Left kidney (tissue), 8 donors: ENCODE data around the gene CLCNKA. TPM values are rescaled to one million over a fixed set of nuclear protein-coding genes. Genes with fewer than 3 reads are reported as not detected.
"Not testable (repeated sequence)": the region's sequence is repeated elsewhere in the genome, so short reads cannot be mapped to it uniquely, and the experiment has no call there.

Experiments used
- DNase-seq: peaks from one replicate; pipeline ENCODE4 v3.0.0-alpha.2; 2013
- long read RNA-seq, 8 donors: transcript quantifications; one replicate each; lab custom pipeline, GENCODE V29; 2026
- polyA plus RNA-seq: library from polyadenylated mRNA; unstranded; fragments of 120-200 nt; gene quantifications from one replicate; pipeline ENCODE4 v1.2.1, GENCODE V29; 2013; ENCODE audit not compliant: insufficient read length

CLCNKA gene
- polyA plus RNA-seq: 9.8 TPM
- long read RNA-seq, donor 1, partial matches to known transcripts: 5 of 6 reads
- long read RNA-seq, donor 1, other reads (novel, unspliced or antisense): 0 of 6 reads
- long read RNA-seq, donor 2, partial matches to known transcripts: 0 of 1 reads
- long read RNA-seq, donor 2, other reads (novel, unspliced or antisense): 0 of 1 reads
- long read RNA-seq, donor 3, partial matches to known transcripts: 0 of 1 reads
- long read RNA-seq, donor 3, other reads (novel, unspliced or antisense): 0 of 1 reads
- long read RNA-seq, donor 4, partial matches to known transcripts: 0 of 1 reads
- long read RNA-seq, donor 4, other reads (novel, unspliced or antisense): 0 of 1 reads
- long read RNA-seq, donor 5, partial matches to known transcripts: 0 of 2 reads
- long read RNA-seq, donor 5, other reads (novel, unspliced or antisense): 0 of 2 reads
- long read RNA-seq, donor 6: 0 reads
- long read RNA-seq, donor 7, partial matches to known transcripts: 0 of 1 reads
- long read RNA-seq, donor 7, other reads (novel, unspliced or antisense): 0 of 1 reads
- long read RNA-seq, donor 8: 0 reads

GRCh38 chr1:16021681-16022080 lies at the start of gene CLCNKA:
Gene CLCNKA, plus strand, starts transcription at chr1:16022036. Its CDS starts 584 bp downstream, at chr1:16022620.
- DNase-seq: peak; percentile 47

GRCh38 chr1:15972409-15972808 lies 49.4 kb upstream of the CLCNKA start:
- no peak for DNase-seq

- no peak for DNase-seq
Measured at GRCh38 chr1:15973772-15974171, 48.1 kb upstream of the CLCNKA start.

DNA sequence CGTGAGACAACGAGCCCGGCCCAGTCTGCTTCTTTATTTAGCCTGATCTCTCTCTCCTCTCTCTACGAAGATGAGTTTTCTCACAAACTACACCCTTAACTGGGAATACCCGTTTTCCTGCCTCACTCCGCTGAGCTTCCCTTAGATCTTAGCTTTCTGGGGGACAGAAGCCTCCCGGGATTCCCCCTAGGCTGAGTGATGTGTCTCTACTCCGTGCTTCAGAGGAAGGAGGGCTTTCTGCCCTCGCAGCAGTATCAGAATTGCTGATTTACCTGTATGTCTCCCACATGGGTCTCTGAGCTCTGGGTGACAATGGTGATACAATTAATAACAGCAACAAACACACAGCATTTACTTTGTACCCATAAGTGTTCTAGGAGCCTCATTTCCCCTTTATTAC lies 47.0 kb upstream of the CLCNKA start:
- DNase-seq: no peak

- DNase-seq: peak; percentile 41
Measured at GRCh38 chr1:15975358-15975804, 46.5 kb upstream of the CLCNKA start.

DNA sequence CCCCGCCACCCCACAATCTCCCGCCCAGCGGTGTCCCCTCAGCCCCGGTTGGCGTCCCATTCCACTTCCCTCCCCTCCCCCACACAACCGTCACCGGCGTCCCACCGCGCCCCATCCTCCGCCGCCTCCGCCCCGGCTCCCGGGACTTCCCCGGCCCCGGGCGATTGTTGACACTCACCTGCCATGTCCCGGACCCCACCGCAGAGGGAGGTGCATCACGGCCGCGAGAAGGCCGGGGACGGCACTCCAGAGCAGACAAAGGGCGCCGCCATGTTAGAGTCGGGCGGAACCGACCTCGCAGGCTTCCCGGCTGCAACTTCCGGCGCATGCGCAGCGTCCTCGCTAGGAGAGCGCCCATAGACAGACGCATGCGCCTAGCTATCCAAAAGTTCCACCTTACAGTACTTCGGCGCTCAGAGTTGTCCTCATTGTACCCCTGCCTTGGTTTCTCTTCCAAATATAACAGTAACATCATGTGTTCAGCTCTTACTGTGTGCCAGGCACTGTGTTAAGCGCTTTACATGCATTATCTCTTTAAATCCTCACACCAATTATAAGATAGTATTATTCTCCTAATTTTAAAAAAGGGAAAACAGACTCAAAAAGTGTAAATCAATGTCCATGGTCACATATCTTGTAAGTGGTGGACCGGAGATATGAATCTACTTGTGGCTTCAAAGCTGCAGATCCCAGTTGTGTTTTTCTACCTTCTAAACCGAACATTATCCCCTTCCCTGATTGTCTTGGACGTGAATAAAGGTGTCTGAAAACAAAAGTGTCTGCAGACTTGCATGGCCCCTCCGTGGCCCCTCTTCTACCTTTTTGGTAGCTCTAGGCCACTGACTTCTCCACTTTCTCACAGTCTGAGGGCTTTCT lies 45.8 kb upstream of the CLCNKA start, which contains the start of gene ZBTB17:
Gene ZBTB17, minus strand, starts transcription at position 297 of the 876 bp plus-strand sequence. CDS start 27,606 bp downstream, outside the sequence.
- peak; percentile 92 for DNase-seq

- not testable (repeated sequence) for DNase-seq
Measured at GRCh38 chr1:15977947-15978346, 43.9 kb upstream of the CLCNKA start.

GRCh38 chr1:15981679-15982078 lies 40.2 kb upstream of the CLCNKA start:
- no peak for DNase-seq

GRCh38 chr1:15983275-15983674 lies 38.6 kb upstream of the CLCNKA start:
- DNase-seq: no peak

- no peak for DNase-seq
Measured at GRCh38 chr1:15985611-15986297, 36.1 kb upstream of the CLCNKA start.

DNA sequence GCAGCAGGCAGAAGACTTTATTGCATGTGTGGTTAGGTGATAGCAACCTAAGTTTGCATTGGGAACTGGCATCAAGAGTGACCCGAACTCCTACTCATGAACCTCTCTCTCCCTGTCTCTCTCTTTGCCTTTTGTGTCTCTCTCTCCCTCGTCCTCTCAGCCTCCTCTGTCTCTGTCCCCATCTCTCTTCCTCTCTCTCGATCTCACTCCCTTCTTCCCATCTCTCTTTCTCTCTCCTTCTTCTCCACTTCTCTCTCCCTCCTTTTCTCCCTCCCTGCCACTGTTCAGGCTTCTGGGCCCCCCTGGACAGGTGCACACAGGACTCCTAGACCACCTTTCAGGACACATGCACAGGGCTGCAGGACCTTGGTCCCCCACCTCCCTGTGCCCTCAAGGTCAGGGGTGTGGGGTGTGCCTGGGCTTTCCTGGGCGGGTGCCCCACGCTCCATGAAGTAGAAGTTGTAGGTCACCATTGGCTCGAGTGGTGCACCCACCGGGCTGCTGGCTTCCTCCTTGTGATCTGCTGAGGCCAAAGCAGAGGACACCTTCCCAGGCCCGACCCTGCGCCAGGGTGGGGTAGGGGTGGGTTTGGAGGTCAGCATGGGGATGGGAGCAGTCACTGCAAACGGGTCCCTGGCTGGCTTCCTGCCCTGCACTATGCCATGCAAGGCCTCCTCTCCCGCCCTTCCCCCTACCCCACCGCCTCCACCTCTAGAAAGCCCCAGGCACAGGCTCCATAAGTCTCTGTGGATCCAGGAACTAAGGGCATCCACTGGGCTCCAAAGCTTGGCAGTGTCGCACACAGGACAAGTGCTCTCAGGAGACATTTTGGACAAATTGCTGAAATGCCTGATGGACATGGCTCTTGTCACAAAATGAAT lies 32.7 kb upstream of the CLCNKA start:
- DNase-seq: no peak

- DNase-seq: no peak
Measured at GRCh38 chr1:15989776-15990175, 32.1 kb upstream of the CLCNKA start.

DNA sequence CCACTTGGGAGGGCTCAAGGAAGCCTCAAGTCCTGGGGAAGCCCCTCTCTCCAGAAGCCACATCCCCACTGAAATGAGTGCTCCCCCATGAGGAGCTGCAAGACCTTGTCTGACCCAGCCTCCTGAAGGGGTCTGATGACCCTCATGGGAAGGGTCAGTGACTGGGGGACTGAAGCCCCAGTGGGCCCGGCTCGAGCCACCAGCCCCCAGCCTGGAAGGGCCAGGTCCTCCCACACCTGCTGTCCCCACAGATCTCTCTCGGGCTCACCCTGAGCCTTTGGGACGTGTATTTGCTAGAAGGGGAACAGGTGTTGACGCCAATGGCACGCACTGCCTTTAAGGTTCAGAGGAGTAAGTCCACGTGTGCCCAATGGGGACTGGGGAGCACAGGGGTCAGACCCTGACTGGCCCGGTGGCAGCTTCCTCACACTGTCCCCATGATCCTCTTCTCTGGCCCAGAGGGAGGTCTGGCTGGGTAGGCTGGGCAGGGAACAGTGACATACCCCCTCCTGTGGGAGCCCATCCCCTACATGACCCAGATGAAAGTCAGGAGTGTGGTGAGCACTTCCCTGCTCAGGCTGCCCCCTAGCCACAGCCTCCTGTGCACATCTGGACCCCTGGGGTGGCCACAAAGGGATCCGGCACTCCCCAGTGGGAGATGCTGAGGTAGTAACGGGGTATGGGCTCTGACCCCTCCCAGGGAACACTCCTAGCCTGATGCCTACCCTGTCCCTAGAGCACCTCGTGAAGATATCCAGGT lies 30.2 kb upstream of the CLCNKA start:
- no peak for DNase-seq

GRCh38 chr1:15992187-15992553 lies 29.7 kb upstream of the CLCNKA start:
- DNase-seq: no peak

GRCh38 chr1:15992582-15993500 lies 29.0 kb upstream of the CLCNKA start:
- no peak for DNase-seq

DNA sequence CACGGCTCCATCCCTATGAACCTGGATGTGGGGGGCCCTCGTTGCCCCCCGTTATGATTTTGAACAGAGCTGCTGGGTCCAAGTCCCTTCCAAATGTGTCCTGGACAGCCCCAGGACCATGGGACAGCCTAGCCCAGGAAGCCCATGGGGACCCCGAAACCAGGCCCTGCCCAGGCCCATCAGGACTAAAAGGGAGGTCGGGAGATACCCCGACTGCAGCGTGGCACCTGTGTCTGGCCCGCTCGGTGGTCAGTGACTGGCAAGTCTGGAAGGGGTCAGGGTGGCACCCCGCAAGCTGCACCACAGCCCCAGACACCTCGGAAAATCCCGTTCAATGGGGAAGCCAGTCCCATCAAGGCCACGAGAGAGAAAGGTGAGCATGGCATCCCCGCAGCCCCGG lies 28.2 kb upstream of the CLCNKA start:
- no peak for DNase-seq

GRCh38 chr1:15994081-15994480 lies 27.8 kb upstream of the CLCNKA start:
- DNase-seq: no peak

DNA sequence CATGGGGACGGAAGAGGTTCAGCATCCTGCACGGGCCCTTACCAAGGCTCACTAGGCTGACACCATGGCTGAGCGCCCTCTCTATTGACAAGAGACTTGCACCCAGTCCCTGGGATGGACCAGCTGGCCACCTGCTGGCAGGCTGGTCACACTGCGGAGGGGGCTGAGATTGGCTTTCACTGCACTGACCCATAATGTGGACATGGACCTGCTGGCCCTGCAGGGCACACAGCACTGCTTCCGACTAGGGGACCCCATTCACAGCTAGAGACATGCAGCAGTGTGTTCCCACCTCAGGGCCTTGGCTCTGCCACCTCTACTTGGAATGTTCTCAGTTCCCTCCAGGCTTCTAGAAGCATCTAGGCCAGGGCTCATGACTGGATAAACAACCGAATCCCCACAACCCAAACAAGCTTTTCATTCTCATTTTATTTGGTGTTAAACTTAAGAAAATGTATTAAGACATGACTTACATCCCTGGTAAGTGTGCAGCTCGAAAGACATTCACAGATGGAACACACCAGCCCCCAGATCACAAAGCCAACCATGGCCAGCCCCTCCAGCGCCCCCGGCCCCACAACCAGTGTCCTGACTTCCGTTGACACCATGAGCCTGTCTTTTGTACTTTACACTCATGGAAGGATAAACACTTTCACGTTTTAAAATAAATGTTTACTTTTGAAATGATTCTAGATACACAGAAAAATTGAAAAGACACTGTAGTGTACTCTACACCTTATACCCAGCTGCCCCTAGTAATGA lies 27.1 kb upstream of the CLCNKA start:
- DNase-seq: no peak
